Neural cell (in vitro differentiated cells): ENCODE measurements around the gene PDE11A.

Experiments
- MXI1 ChIP-seq: fragments of 450-650 bp; conservative IDR thresholded peaks from 2 replicates; pipeline ENCODE4 v1.6.1; 2014; ENCODE audit warnings: antibody characterized with exemption, mild to moderate bottlenecking; ENCODE audit not compliant: poor library complexity, severe bottlenecking
- POLR2AphosphoS5 ChIP-seq: IDR thresholded peaks from 2 replicates; pipeline ENCODE4 v1.6.1; 2012
- RAD21 ChIP-seq: fragments of 450-650 bp; conservative IDR thresholded peaks from 2 replicates; pipeline ENCODE4 v1.6.1; 2014; ENCODE audit warnings: antibody characterized with exemption, mild to moderate bottlenecking, moderate library complexity
- REST ChIP-seq: IDR thresholded peaks from 2 replicates; pipeline ENCODE4 v1.6.1; 2012; ENCODE audit warnings: borderline replicate concordance
- SMC3 ChIP-seq: fragments of 450-650 bp; conservative IDR thresholded peaks from 2 replicates; pipeline ENCODE4 v1.6.1; 2014; ENCODE audit warnings: antibody characterized with exemption, mild to moderate bottlenecking, moderate library complexity; ENCODE audit not compliant: poor library complexity
- TAF1 ChIP-seq: IDR thresholded peaks from 2 replicates; pipeline ENCODE4 v1.6.1; 2012; ENCODE audit warnings: low read depth
- TF ChIP-seq, protein P1 (sequence below): fragments of 450-650 bp; IDR thresholded peaks from 2 replicates; pipeline ENCODE4 v1.5.1; 2014; ENCODE audit warnings: antibody characterized with exemption, mild to moderate bottlenecking, moderate library complexity; ENCODE audit not compliant: poor library complexity, severe bottlenecking

- TF ChIP-seq POLR2AphosphoS5 = no peak
- TF ChIP-seq, protein P1, sequence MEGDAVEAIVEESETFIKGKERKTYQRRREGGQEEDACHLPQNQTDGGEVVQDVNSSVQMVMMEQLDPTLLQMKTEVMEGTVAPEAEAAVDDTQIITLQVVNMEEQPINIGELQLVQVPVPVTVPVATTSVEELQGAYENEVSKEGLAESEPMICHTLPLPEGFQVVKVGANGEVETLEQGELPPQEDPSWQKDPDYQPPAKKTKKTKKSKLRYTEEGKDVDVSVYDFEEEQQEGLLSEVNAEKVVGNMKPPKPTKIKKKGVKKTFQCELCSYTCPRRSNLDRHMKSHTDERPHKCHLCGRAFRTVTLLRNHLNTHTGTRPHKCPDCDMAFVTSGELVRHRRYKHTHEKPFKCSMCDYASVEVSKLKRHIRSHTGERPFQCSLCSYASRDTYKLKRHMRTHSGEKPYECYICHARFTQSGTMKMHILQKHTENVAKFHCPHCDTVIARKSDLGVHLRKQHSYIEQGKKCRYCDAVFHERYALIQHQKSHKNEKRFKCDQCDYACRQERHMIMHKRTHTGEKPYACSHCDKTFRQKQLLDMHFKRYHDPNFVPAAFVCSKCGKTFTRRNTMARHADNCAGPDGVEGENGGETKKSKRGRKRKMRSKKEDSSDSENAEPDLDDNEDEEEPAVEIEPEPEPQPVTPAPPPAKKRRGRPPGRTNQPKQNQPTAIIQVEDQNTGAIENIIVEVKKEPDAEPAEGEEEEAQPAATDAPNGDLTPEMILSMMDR = no peak
- TF ChIP-seq SMC3 = no peak
- TF ChIP-seq MXI1 = no peak
- no peak for TF ChIP-seq TAF1
- TF ChIP-seq REST = no peak
- no peak for TF ChIP-seq RAD21
Observed at GRCh38 chr2:177649568-177650518, 422.7 kb downstream of the PDE11A start.
